ENCODE results near the gene DDX42. TPM values are rescaled to one million over a fixed set of nuclear protein-coding genes. Genes with fewer than 3 reads are reported as not detected.

Gene DDX42
- total RNA-seq, 1 experiment from 2014 or later, result 128 TPM

- no peak for TF ChIP-seq NR2C2 (CRISPR knock-in tag; IDR thresholded peaks at IDR 0.05)
- no peak for TF ChIP-seq MYBL2 (CRISPR knock-in tag; IDR thresholded peaks at IDR 0.05)
- no peak for TF ChIP-seq IRF2 (CRISPR knock-in tag; IDR thresholded peaks at IDR 0.05; ENCODE audit: borderline replicate concordance, low read depth)
- no peak for TF ChIP-seq PRDM15 (CRISPR knock-in tag; IDR thresholded peaks at IDR 0.05)
- no peak for TF ChIP-seq FOXP4 (CRISPR knock-in tag; IDR thresholded peaks at IDR 0.05)
- TF ChIP-seq FOXJ3 (CRISPR knock-in tag; IDR thresholded peaks at IDR 0.05; ENCODE audit: borderline replicate concordance), result no peak
- no peak for TF ChIP-seq AR (CRISPR knock-in tag; IDR thresholded peaks at IDR 0.05)
- TF ChIP-seq E2F5 (CRISPR knock-in tag; IDR thresholded peaks at IDR 0.05), result no peak
- TF ChIP-seq ZNF121 (CRISPR knock-in tag; IDR thresholded peaks at IDR 0.05), result no peak
These were observed 56.3 kb downstream of the DDX42 start (continued) for GRCh38 chr17:63830278-63830677.

- Mint-ChIP-seq H3K36me3 (peaks cover 68% of the 10 kb centered on the region), H3K4me1 (peaks cover 17% of the 10 kb centered on the region), H3K27ac (no peak overlapping the region), H3K9me3 (no peaks in the 10 kb centered on the region), H3K4me3 (no peak overlapping the region), H3K27me3 (ENCODE audit: low read depth) (no peaks in the 10 kb centered on the region)
- TF ChIP-seq ZNF219 (CRISPR knock-in tag; IDR thresholded peaks at IDR 0.05; ENCODE audit: borderline replicate concordance) (no peak), ZBTB21 (CRISPR knock-in tag; IDR thresholded peaks at IDR 0.05; ENCODE audit: borderline replicate concordance) (no peak), ERG (CRISPR knock-in tag; IDR thresholded peaks at IDR 0.05) (no peak), MYBL2 (CRISPR knock-in tag; IDR thresholded peaks at IDR 0.05) (no peak), ZNF396 (CRISPR knock-in tag; IDR thresholded peaks at IDR 0.05; ENCODE audit: borderline replicate concordance) (no peak), ZNF532 (CRISPR knock-in tag; IDR thresholded peaks at IDR 0.05; ENCODE audit: borderline replicate concordance) (no peak)
- DNase-seq (ENCODE audit: low spot score), result no peak
- ChIA-PET POLR2A (no interaction called here), CTCF (no interaction called here)
- no peak for ATAC-seq
These were observed 57.0 kb downstream of the DDX42 start for GRCh38 chr17:63830904-63831491.

Measured in WTC11 (cell line).